HEK293 (cell line): ENCODE data around the gene IGFL2.

Experiments used
- BCL11B ChIP-seq: fragments of 450-650 bp; formaldehyde crosslinking; IDR thresholded peaks from 2 replicates; pipeline ENCODE4 v1.5.1; 2016; ENCODE audit warnings: low read depth, missing biosample characterization, missing genetic modification characterization
- GFI1B ChIP-seq: fragments of 450-650 bp; formaldehyde crosslinking; IDR thresholded peaks from 2 replicates; pipeline ENCODE4 v1.5.1; 2016; ENCODE audit warnings: missing biosample characterization, missing genetic modification characterization
- IKZF3 ChIP-seq: fragments of 450-650 bp; IDR thresholded peaks from 2 replicates; pipeline ENCODE4 v1.5.0; 2018; ENCODE audit warnings: missing biosample characterization, mild to moderate bottlenecking, missing genetic modification characterization, moderate library complexity
- MEIS1 ChIP-seq: sonication (generic); formaldehyde crosslinking; IDR thresholded peaks from 2 replicates; pipeline ENCODE4 v1.8.1; 2022; ENCODE audit warnings: missing genetic modification reagents, mild to moderate bottlenecking, borderline replicate concordance
- MYNN ChIP-seq: fragments of 450-650 bp; formaldehyde crosslinking; IDR thresholded peaks from 2 replicates; pipeline ENCODE4 v1.5.1; 2016; ENCODE audit warnings: missing biosample characterization, missing genetic modification characterization, borderline replicate concordance
- TCF7L2 ChIP-seq: IDR thresholded peaks from 2 replicates; pipeline ENCODE4 v1.6.1; 2011; ENCODE audit warnings: low read depth, mild to moderate bottlenecking, inconsistent platforms, low read length, moderate library complexity, borderline replicate concordance
- WT1 ChIP-seq: fragments of 450-650 bp; formaldehyde crosslinking; IDR thresholded peaks from 2 replicates; pipeline ENCODE4 v1.5.1; 2016; ENCODE audit warnings: missing biosample characterization, missing genetic modification characterization
- ZBTB1 ChIP-seq: fragments of 450-650 bp; formaldehyde crosslinking; IDR thresholded peaks from 2 replicates; pipeline ENCODE4 v1.5.1; 2016; ENCODE audit warnings: missing biosample characterization, missing genetic modification characterization
- ZBTB8A ChIP-seq: fragments of 450-650 bp; formaldehyde crosslinking; IDR thresholded peaks from 2 replicates; pipeline ENCODE4 v1.5.1; 2016; ENCODE audit warnings: missing biosample characterization, missing genetic modification characterization
- ZNF114 ChIP-seq: fragments of 450-650 bp; formaldehyde crosslinking; IDR thresholded peaks from 2 replicates; pipeline ENCODE4 v1.5.0; 2017; ENCODE audit warnings: missing biosample characterization, missing genetic modification characterization
- ZNF138 ChIP-seq: fragments of 450-650 bp; formaldehyde crosslinking; IDR thresholded peaks from 2 replicates; pipeline ENCODE4 v1.5.1; 2016; ENCODE audit warnings: missing biosample characterization, missing genetic modification characterization, borderline replicate concordance
- ZNF16 ChIP-seq: fragments of 450-650 bp; formaldehyde crosslinking; IDR thresholded peaks from 2 replicates; pipeline ENCODE4 v1.5.1; 2016; ENCODE audit warnings: low read depth, missing biosample characterization, missing genetic modification characterization
- ZNF214 ChIP-seq: fragments of 450-650 bp; formaldehyde crosslinking; IDR thresholded peaks from 2 replicates; pipeline ENCODE4 v1.5.1; 2017; ENCODE audit warnings: missing biosample characterization, mild to moderate bottlenecking, missing genetic modification characterization, borderline replicate concordance
- ZNF280D ChIP-seq: fragments of 450-650 bp; formaldehyde crosslinking; IDR thresholded peaks from 2 replicates; pipeline ENCODE4 v1.5.1; 2016; ENCODE audit warnings: missing biosample characterization, missing genetic modification characterization
- ZNF311 ChIP-seq: fragments of 450-650 bp; formaldehyde crosslinking; IDR thresholded peaks from 2 replicates; pipeline ENCODE4 v1.5.1; 2017; ENCODE audit warnings: missing biosample characterization, missing genetic modification characterization, borderline replicate concordance
- ZNF37A ChIP-seq: fragments of 450-650 bp; IDR thresholded peaks from 2 replicates; pipeline ENCODE4 v1.5.1; 2018; ENCODE audit warnings: missing biosample characterization, missing genetic modification characterization
- ZNF48 ChIP-seq: fragments of 450-650 bp; formaldehyde crosslinking; IDR thresholded peaks from 2 replicates; pipeline ENCODE4 v1.5.1; 2016; ENCODE audit warnings: missing biosample characterization, missing genetic modification characterization
- ZNF514 ChIP-seq: fragments of 450-650 bp; formaldehyde crosslinking; IDR thresholded peaks from 2 replicates; pipeline ENCODE4 v1.5.1; 2016; ENCODE audit warnings: missing biosample characterization, missing genetic modification characterization
- ZNF529 ChIP-seq: fragments of 450-650 bp; formaldehyde crosslinking; IDR thresholded peaks from 2 replicates; pipeline ENCODE4 v1.5.1; 2017; ENCODE audit warnings: missing genetic modification characterization, missing biosample characterization; ENCODE audit not compliant: insufficient replicate concordance
- ZNF596 ChIP-seq: fragments of 450-650 bp; IDR thresholded peaks from 2 replicates; pipeline ENCODE4 v1.5.0; 2018; ENCODE audit warnings: missing biosample characterization, mild to moderate bottlenecking, missing genetic modification characterization, moderate library complexity
- ZNF600 ChIP-seq: fragments of 450-650 bp; formaldehyde crosslinking; IDR thresholded peaks from 2 replicates; pipeline ENCODE4 v1.5.1; 2016; ENCODE audit warnings: missing biosample characterization, missing genetic modification characterization
- ZNF626 ChIP-seq: fragments of 450-650 bp; sonication (Bioruptor Pico); formaldehyde crosslinking; IDR thresholded peaks from 2 replicates; pipeline ENCODE4 v1.5.1; 2018; ENCODE audit warnings: missing biosample characterization, missing genetic modification characterization, inconsistent platforms
- ZNF629 ChIP-seq: fragments of 450-650 bp; formaldehyde crosslinking; IDR thresholded peaks from 2 replicates; pipeline ENCODE4 v1.5.1; 2017; ENCODE audit warnings: missing biosample characterization, missing genetic modification characterization
- ZNF639 ChIP-seq: fragments of 450-650 bp; formaldehyde crosslinking; IDR thresholded peaks from 2 replicates; pipeline ENCODE4 v1.5.1; 2016; ENCODE audit warnings: missing biosample characterization, missing genetic modification characterization
- ZNF660 ChIP-seq: fragments of 450-650 bp; IDR thresholded peaks from 2 replicates; pipeline ENCODE4 v1.5.1; 2018; ENCODE audit warnings: missing biosample characterization, mild to moderate bottlenecking, missing genetic modification characterization
- ZNF664 ChIP-seq: fragments of 450-650 bp; formaldehyde crosslinking; IDR thresholded peaks from 2 replicates; pipeline ENCODE4 v1.5.1; 2016; ENCODE audit warnings: missing biosample characterization, missing genetic modification characterization
- ZNF701 ChIP-seq: fragments of 450-650 bp; formaldehyde crosslinking; IDR thresholded peaks from 2 replicates; pipeline ENCODE4 v1.5.1; 2016; ENCODE audit warnings: missing biosample characterization, missing genetic modification characterization
- ZNF747 ChIP-seq: fragments of 450-650 bp; formaldehyde crosslinking; IDR thresholded peaks from 2 replicates; pipeline ENCODE4 v1.5.1; 2016; ENCODE audit warnings: missing biosample characterization, missing genetic modification characterization
- TF ChIP-seq, protein P1 (sequence below): fragments of 450-650 bp; formaldehyde crosslinking; IDR thresholded peaks from 2 replicates; pipeline ENCODE4 v1.5.1; 2017; ENCODE audit warnings: missing biosample characterization, missing genetic modification characterization
- TF ChIP-seq, protein P2 (sequence below): fragments of 450-650 bp; formaldehyde crosslinking; IDR thresholded peaks from 2 replicates; pipeline ENCODE4 v1.5.1; 2017; ENCODE audit warnings: missing biosample characterization, missing genetic modification characterization
- TF ChIP-seq, protein P3 (sequence below): fragments of 450-650 bp; formaldehyde crosslinking; IDR thresholded peaks from 2 replicates; pipeline ENCODE4 v1.5.1; 2016; ENCODE audit warnings: missing biosample characterization, missing genetic modification characterization

Gene IGFL2

DNA sequence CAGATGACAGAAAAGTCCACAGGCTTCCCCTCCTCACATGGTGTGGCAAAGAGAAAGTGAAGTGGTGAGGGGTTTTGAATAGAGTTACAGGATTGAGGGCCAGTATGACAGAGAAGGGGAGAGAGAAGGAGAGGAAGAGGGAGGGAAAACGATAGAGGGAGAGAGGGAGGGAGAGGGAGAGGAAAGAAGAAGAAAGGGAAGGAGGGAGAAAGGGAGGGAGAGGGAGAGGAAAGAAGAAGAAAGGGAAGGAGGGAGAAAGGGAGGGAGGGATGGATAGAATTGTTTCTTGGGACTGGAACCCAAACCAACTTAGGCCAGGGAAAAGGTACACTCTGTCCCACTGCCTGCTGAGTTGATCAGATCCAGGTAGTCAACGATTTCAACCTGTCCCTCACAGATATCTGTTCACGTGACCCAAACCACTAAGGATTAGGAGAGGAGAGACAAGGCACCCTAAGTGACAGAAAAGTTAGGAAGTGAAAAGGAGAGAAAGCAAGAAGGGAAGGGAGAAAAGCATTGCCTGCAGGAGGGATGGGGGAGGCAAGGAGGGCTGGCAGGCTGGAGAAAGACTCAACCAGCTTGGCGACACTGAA lies 15.4 kb upstream of the IGFL2 start (continued):
- TF ChIP-seq, protein P1, sequence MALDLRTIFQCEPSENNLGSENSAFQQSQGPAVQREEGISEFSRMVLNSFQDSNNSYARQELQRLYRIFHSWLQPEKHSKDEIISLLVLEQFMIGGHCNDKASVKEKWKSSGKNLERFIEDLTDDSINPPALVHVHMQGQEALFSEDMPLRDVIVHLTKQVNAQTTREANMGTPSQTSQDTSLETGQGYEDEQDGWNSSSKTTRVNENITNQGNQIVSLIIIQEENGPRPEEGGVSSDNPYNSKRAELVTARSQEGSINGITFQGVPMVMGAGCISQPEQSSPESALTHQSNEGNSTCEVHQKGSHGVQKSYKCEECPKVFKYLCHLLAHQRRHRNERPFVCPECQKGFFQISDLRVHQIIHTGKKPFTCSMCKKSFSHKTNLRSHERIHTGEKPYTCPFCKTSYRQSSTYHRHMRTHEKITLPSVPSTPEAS (tag by site-specific recombination): no peak
- TF ChIP-seq ZNF747 (tag by site-specific recombination) (no peak), ZNF280D (tag by site-specific recombination) (peak; percentile 21; the same call in 1 of the 2 replicates), ZNF639 (no peak), ZNF114 (tag by site-specific recombination) (peak; percentile 22; the same call in 1 of the 2 replicates), IKZF3 (tag by site-specific recombination) (no peak), MEIS1 (CRISPR knock-in tag) (no peak), ZNF626 (no peak), BCL11B (no peak), ZNF311 (tag by site-specific recombination) (peak; percentile 28; the same call in 1 of the 2 replicates), ZNF16 (tag by site-specific recombination) (no peak), ZNF629 (no peak), ZNF48 (tag by site-specific recombination) (no peak), ZNF600 (tag by site-specific recombination) (no peak), ZNF138 (tag by site-specific recombination) (no peak), ZNF596 (tag by site-specific recombination) (no peak), TCF7L2 (no peak), ZBTB8A (tag by site-specific recombination) (no peak), MYNN (no peak), GFI1B (tag by site-specific recombination) (no peak), ZNF214 (tag by site-specific recombination) (no peak), ZNF37A (tag by site-specific recombination) (no peak), ZNF701 (tag by site-specific recombination) (no peak), ZNF660 (no peak), ZBTB1 (tag by site-specific recombination) (no peak), ZNF529 (tag by site-specific recombination) (no peak), ZNF514 (tag by site-specific recombination) (no peak), WT1 (tag by site-specific recombination) (no peak; the same call in 1 of the 2 replicates), ZNF664 (no peak)
- TF ChIP-seq, protein P2, sequence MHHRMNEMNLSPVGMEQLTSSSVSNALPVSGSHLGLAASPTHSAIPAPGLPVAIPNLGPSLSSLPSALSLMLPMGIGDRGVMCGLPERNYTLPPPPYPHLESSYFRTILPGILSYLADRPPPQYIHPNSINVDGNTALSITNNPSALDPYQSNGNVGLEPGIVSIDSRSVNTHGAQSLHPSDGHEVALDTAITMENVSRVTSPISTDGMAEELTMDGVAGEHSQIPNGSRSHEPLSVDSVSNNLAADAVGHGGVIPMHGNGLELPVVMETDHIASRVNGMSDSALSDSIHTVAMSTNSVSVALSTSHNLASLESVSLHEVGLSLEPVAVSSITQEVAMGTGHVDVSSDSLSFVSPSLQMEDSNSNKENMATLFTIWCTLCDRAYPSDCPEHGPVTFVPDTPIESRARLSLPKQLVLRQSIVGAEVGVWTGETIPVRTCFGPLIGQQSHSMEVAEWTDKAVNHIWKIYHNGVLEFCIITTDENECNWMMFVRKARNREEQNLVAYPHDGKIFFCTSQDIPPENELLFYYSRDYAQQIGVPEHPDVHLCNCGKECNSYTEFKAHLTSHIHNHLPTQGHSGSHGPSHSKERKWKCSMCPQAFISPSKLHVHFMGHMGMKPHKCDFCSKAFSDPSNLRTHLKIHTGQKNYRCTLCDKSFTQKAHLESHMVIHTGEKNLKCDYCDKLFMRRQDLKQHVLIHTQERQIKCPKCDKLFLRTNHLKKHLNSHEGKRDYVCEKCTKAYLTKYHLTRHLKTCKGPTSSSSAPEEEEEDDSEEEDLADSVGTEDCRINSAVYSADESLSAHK (tag by site-specific recombination): no peak
- TF ChIP-seq, protein P3, sequence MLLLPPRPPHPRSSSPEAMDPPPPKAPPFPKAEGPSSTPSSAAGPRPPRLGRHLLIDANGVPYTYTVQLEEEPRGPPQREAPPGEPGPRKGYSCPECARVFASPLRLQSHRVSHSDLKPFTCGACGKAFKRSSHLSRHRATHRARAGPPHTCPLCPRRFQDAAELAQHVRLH (tag by site-specific recombination): no peak
